ENCODE measurements around the gene MORN1.

DNA sequence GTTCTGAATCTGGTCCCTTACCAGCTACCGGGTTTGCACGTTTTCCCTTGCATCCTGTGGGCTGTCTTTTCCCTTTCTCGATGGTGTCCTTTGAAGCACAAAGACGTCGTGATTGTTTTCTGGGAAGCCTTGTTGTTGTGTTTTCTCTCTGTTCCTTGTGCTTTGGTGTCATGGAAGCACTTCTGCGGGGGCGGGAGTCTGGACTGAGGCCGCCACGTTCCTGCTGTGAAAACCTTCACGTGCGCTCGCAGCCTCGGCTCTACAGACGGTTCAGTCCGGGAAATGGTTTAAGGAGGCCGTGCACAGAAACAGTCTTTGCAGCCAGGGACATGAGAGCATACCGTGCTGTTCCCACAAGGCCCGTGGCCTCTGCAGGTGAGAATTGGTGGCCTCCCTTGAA lies 94.7 kb downstream of the MORN1 start:
- TF ChIP-seq POLR2A (IDR thresholded peaks at IDR 0.05; ENCODE audit: low read length) (no peak), GATA1 (IDR thresholded peaks at IDR 0.05; ENCODE audit: low read depth, low read length) (no peak)

Data from erythroblast (primary cell).